ENCODE data around the gene ZNF564. TPM values are rescaled to one million over a fixed set of nuclear protein-coding genes. Genes with fewer than 3 reads are reported as not detected.
"Not testable (repeated sequence)": the region's sequence is repeated elsewhere in the genome, so short reads cannot be mapped to it uniquely, and the experiment has no call there.

ZNF564 gene
- total RNA-seq, 2 donors from 2014 or later = 5.2 to 14.2 TPM

DNA sequence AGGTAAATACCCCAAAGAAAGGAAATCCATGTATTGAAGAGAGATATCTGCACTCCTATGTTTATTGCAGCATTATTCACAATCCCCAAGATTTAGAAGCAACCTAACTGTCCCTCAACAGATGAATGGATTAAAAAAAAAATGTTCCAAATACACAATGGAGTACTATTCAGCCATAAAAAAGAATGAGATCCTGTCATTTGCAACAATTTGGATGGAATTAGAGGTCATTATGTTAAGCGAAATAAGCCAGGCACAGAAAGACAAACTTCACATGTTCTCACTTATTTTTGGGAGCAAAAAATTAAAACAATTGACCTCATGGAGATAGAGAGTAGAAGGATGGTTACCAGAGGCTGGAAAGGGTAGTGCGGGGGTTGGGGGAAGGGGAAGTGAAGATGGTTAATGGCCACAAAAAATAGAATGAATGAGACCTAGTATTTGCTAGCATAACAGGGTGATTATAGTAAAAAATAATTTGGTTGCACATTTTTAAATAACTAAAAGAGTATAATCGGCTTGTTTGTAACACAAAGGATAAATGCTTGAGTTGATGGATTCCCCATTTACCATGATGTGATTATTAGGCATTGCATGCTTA lies 56.9 kb downstream of the ZNF564 start:
- Histone ChIP-seq H3K4me1 (peaks cover 18% of the 10 kb centered on the region), H3K4me3 (no peak overlapping the region), H3K27me3 (no peaks in the 10 kb centered on the region), H3K9me3 (no peaks in the 10 kb centered on the region), H3K27ac (peak overlapping the region; percentile 88 to 93 (median 90)), H3K36me3 (replicated peaks in 1 of 2; ENCODE audit: insufficient read depth in 1 of 2, low read depth in 2 of 2) (no peaks in the 10 kb centered on the region)
- ATAC-seq = no peak
- WGBS, 2 donors = 95 to 96% methylated on average over 3 of the region's 3 CpGs
- intact Hi-C loops (cut with DNase I) = no loop called here
- DNase-seq = no peak
- TF ChIP-seq, protein P1, sequence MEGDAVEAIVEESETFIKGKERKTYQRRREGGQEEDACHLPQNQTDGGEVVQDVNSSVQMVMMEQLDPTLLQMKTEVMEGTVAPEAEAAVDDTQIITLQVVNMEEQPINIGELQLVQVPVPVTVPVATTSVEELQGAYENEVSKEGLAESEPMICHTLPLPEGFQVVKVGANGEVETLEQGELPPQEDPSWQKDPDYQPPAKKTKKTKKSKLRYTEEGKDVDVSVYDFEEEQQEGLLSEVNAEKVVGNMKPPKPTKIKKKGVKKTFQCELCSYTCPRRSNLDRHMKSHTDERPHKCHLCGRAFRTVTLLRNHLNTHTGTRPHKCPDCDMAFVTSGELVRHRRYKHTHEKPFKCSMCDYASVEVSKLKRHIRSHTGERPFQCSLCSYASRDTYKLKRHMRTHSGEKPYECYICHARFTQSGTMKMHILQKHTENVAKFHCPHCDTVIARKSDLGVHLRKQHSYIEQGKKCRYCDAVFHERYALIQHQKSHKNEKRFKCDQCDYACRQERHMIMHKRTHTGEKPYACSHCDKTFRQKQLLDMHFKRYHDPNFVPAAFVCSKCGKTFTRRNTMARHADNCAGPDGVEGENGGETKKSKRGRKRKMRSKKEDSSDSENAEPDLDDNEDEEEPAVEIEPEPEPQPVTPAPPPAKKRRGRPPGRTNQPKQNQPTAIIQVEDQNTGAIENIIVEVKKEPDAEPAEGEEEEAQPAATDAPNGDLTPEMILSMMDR (IDR thresholded peaks at IDR 0.05) = no peak
- no peak for TF ChIP-seq POLR2A (IDR thresholded peaks at IDR 0.05)

GRCh38 chr19:12486265-12486783 lies 65.0 kb downstream of the ZNF564 start:
- H3K9me3 ChIP-seq; H3K36me3 ChIP-seq (replicated peaks in 1 of 2; ENCODE audit: insufficient read depth in 1 of 2, low read depth in 2 of 2); ATAC-seq; intact Hi-C loops (cut with DNase I); DNase-seq; H3K4me3 ChIP-seq; H3K27me3 ChIP-seq; H3K27ac ChIP-seq: not testable (repeated sequence)
- WGBS, 2 donors = 88 to 92% methylated on average over 1 of the region's 1 CpG
- H3K4me1 ChIP-seq = peaks cover 14% of the 10 kb centered on the region

GRCh38 chr19:12485571-12485970 lies 65.7 kb downstream of the ZNF564 start:
- H3K9me3 ChIP-seq = no peaks in the 10 kb centered on the region
- intact Hi-C loops (cut with DNase I) = no loop called here
- no peaks in the 10 kb centered on the region for H3K27me3 ChIP-seq
- peaks cover 14% of the 10 kb centered on the region for H3K4me1 ChIP-seq
- DNase-seq (no peak), ATAC-seq (no peak)
- 76 to 79% methylated on average over 3 of the region's 3 CpGs for WGBS, 2 donors
- no peak for TF ChIP-seq POLR2A (IDR thresholded peaks at IDR 0.05)
- TF ChIP-seq, protein P1 (IDR thresholded peaks at IDR 0.05) = no peak
- no peak overlapping the region for H3K4me3 ChIP-seq
- H3K36me3 ChIP-seq (replicated peaks in 1 of 2; ENCODE audit: insufficient read depth in 1 of 2, low read depth in 2 of 2) = no peaks in the 10 kb centered on the region
- H3K27ac ChIP-seq = no peak overlapping the region

DNA sequence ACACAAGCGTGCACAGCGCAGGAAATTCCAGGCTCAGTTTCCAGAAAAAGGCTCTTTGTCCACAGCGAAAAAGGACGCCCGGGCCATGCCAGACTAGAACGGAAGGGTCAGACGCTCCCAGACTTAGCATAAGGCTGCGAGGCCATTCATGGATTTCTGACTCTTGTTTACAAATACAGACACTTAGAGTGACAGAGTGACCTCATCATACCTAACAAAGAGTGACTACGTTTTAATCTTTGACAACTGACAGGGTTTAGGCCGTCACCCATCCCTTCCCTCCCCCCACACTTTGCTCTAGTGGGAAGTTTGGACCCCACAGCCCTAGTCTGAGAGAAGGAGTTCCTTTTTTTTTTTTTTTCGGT lies 66.2 kb downstream of the ZNF564 start:
- intact Hi-C loops (cut with DNase I) = no loop called here
- no peaks in the 10 kb centered on the region for H3K9me3 ChIP-seq
- peak; percentile 43 for ATAC-seq
- no peaks in the 10 kb centered on the region for H3K27me3 ChIP-seq
- peak overlapping the region in 3 of 4 donors; percentile 59 to 70 (median 63) for H3K27ac ChIP-seq
- no peaks in the 10 kb centered on the region for H3K36me3 ChIP-seq (replicated peaks in 1 of 2; ENCODE audit: insufficient read depth in 1 of 2, low read depth in 2 of 2)
- H3K4me3 ChIP-seq = peak overlapping the region; percentile 60 to 99
- 0 to 1% methylated on average over 11 of the region's 11 CpGs for WGBS, 2 donors
- H3K4me1 ChIP-seq = peaks cover 14% of the 10 kb centered on the region
- TF ChIP-seq POLR2A (IDR thresholded peaks at IDR 0.05) = no peak
- TF ChIP-seq, protein P1 (IDR thresholded peaks at IDR 0.05) = no peak
- DNase-seq = no peak

DNA sequence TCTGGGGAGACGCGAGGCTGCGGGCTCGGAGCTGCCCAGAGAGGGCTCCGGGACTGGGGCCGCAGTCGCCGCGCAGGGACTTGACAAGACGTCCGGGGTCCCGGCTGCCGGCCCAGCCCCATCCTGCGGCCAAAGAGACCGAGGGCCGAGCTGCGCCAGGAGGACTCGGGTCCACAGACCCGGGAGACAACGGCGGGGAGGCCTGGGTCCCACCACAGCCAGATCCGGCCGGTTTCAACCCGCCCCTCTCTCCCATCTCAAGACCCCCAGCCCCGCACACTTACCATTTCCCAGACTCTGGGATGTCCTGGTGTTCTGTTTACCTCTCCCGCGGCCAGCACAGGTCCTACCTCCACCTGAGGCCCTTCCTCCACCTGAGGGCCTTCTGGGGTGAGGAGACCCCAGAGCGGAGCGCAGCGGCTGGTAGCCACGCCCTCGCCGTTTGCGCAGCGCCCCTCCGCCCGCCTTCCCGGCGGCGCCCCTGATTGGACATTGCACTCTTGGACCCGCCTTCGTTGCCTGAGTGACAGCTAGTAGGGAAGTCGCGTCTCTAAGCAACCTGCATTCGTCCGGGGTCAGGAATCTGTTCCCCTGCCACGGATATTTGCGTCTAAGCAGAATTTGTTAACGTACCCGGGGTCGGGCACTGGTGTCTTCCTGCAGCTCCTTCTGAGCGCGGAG lies 66.8 kb downstream of the ZNF564 start, which contains the start of gene ZNF709:
Gene ZNF709, minus strand, starts transcription at position 446 of the 681 bp plus-strand sequence. Its CDS starts 159 bp downstream, at position 287.
- peak; percentile 99 for ATAC-seq
- TF ChIP-seq, protein P1 (IDR thresholded peaks at IDR 0.05) = no peak
- peak; percentile 44 to 83 (median 77) for TF ChIP-seq POLR2A (IDR thresholded peaks at IDR 0.05)

More for the DNA sequence above, 66.8 kb downstream of the ZNF564 start, which contains the start of gene ZNF709:
- peak within 1 kb of the TSS; percentile 60 to 99 for H3K4me3 ChIP-seq
- intact Hi-C loops (cut with DNase I) = no loop called here
- peaks cover 14% of the 10 kb centered on the region for H3K4me1 ChIP-seq
- H3K27me3 ChIP-seq = no peaks in the 10 kb centered on the region
- H3K36me3 ChIP-seq (replicated peaks in 1 of 2; ENCODE audit: insufficient read depth in 1 of 2, low read depth in 2 of 2) = no peaks in the 10 kb centered on the region
- peak; percentile 89 to 93 (median 91) for DNase-seq
- H3K27ac ChIP-seq = peak within 1 kb of the TSS; percentile 58 to 70 (median 61)
- 0 to 1% methylated on average over 12 to 53 of the region's 53 CpGs for WGBS, 2 donors
- H3K9me3 ChIP-seq = no peaks in the 10 kb centered on the region

Data from body of pancreas (tissue), 4 donors.